Bronchial epithelial cell (primary cell): ENCODE results near the gene GRK2. TPM values are rescaled to one million over a fixed set of nuclear protein-coding genes. Genes with fewer than 3 reads are reported as not detected.

Experiments
- DNase-seq: peaks from one replicate; pipeline ENCODE4 v3.0.0-alpha.2; 2010; ENCODE audit warnings: low read depth
- FAIRE-seq: peaks from 2 replicates; lab custom pipeline; 2011; peaks lifted over from hg19 to GRCh38; lab: Jason Lieb, UNC
- H3K27me3 ChIP-seq: 2 replicates; pipeline ENCODE4 v1.5.1; 2011; ENCODE audit warnings: low read length; ENCODE audit not compliant: control insufficient read depth, insufficient read depth
- H3K36me3 ChIP-seq: 2 replicates; pipeline ENCODE4 v1.5.1; 2011; ENCODE audit warnings: low read length; ENCODE audit not compliant: control insufficient read depth, insufficient read depth
- H3K4me3 ChIP-seq: 2 replicates; pipeline ENCODE4 v1.5.1; 2011; ENCODE audit warnings: mild to moderate bottlenecking, low read depth, low read length, control low read depth
- total RNA-seq: library from RNA; depleted of rRNA; stranded (reverse); fragments of >200 nt; gene quantifications from 2 replicates; pipeline ENCODE4 v1.2.1, GENCODE V29; 2014
- TF ChIP-seq, protein P1 (sequence below): IDR thresholded peaks from 2 replicates; pipeline ENCODE4 v1.5.1; 2011; ENCODE audit warnings: mild to moderate bottlenecking, moderate library complexity, low read length, control low read depth, inconsistent platforms; ENCODE audit not compliant: insufficient read depth, severe bottlenecking

The GRK2 gene
- total RNA-seq, 1 donor from 2014 or later: 55.0 TPM

DNA sequence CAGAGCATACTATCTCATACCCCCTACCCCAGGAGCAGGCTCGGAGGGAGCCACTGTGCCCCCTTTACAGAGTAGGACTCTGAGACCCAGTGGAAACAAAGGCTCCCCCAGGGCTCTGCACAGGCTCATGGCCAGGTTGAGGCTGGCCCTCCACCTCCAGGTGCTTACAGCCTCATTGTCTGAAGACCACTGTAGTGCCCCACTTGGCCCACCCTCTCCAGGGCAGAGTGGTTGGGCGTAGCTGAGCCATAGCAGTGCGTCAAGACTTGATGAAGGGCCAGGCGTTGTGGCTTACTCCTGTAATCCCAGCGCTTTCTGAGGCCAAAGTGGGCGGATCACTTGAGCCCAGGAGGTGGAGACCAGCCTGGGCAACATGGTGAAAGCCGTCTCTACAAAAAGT lies 24.5 kb downstream of the GRK2 start:
- Histone ChIP-seq H3K27me3 (no peaks in the 10 kb centered on the region), H3K4me3 (no peak overlapping the region), H3K36me3 (peaks cover 21% of the 10 kb centered on the region)
- TF ChIP-seq, protein P1, sequence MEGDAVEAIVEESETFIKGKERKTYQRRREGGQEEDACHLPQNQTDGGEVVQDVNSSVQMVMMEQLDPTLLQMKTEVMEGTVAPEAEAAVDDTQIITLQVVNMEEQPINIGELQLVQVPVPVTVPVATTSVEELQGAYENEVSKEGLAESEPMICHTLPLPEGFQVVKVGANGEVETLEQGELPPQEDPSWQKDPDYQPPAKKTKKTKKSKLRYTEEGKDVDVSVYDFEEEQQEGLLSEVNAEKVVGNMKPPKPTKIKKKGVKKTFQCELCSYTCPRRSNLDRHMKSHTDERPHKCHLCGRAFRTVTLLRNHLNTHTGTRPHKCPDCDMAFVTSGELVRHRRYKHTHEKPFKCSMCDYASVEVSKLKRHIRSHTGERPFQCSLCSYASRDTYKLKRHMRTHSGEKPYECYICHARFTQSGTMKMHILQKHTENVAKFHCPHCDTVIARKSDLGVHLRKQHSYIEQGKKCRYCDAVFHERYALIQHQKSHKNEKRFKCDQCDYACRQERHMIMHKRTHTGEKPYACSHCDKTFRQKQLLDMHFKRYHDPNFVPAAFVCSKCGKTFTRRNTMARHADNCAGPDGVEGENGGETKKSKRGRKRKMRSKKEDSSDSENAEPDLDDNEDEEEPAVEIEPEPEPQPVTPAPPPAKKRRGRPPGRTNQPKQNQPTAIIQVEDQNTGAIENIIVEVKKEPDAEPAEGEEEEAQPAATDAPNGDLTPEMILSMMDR: no peak
- FAIRE-seq (no peak), DNase-seq (no peak)

DNA sequence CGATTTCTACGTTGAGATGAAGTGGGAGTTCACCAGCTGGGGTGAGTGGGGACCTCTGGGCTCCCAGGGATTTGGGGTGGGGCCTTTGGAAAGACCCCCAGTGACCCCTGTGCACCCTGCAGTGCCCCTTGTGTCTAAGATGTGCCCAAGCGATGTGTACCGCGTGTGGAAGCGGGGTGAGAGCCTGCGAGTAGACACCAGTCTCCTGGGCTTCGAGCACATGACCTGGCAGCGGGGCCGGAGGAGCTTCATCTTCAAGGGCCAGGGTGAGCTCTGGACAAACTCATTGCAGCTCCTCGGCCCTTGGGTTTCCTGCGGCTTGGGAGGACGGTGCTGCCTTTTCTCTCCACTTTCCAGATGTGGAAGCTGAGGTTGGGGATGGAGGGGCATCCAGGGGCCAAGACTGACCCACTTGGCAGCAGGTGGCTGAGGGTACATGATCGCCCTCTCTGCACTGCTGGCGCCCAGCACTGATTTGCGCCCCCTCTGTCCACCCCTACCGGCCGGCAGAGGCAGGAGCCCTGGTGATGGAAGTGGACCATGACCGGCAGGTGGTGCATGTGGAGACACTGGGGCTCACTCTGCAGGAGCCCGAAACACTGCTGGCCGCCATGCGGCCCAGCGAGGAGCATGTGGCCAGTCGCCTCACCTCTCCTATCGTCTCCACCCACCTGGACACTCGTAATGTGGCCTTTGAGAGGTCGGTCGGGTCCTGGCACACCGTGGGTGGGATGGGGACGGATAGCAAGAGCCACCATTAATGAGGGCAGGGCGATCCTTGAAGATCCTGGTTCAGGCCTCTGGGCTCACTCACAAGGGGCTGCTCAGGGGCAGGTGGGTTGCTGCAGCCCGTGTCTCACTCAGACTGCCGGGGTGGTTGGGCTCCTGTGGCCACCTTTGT lies 25.5 kb downstream of the GRK2 start:
- TF ChIP-seq, protein P1: no peak
- DNase-seq: no peak
- no peak overlapping the region for H3K4me3 ChIP-seq
- H3K27me3 ChIP-seq: no peaks in the 10 kb centered on the region
- no peak for FAIRE-seq
- H3K36me3 ChIP-seq: peaks cover 20% of the 10 kb centered on the region

DNA sequence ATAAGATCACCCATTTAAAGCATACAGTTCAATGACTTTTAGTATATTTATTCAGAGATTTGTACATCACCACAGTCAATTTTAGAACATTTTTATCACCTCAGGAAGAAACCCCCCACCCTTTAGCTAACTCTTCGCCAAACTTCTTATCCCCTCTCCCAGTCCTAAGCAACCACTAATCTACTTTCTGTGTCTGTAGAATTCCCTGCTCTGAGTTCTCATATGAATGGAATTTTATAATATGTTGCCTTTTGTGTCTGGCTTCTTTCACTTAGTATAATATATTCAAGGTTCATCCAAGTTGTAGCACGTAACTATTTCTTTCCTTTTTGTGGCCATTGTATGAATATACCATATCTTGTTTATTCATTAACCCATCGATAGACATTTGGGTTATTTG lies 26.4 kb downstream of the GRK2 start:
- TF ChIP-seq, protein P1: no peak
- FAIRE-seq: no peak
- DNase-seq: no peak
- Histone ChIP-seq H3K36me3 (peaks cover 19% of the 10 kb centered on the region), H3K27me3 (no peaks in the 10 kb centered on the region), H3K4me3 (no peak overlapping the region)

DNA sequence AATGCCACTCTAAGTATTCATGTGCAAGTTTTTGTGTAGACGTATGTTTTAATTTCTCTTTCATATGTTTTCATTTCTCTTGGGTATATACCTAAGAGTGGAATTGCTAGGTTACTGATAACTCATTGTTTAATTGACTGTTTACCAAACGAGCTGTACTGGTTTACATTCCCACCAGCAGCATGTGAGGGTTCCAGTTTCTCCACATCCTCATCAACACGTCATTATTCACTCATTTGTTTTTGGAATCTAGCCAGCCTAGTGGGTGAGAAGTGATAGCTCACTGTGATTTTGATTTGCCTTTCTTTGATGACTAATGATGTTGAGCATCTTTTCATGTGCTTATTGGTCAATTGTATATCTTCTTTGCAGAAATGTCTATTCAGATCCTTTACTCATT lies 26.8 kb downstream of the GRK2 start:
- Histone ChIP-seq H3K36me3 (peaks cover 19% of the 10 kb centered on the region), H3K27me3 (no peaks in the 10 kb centered on the region), H3K4me3 (no peak overlapping the region)
- DNase-seq (peak; percentile 99), FAIRE-seq (no peak)
- TF ChIP-seq, protein P1: no peak

DNA sequence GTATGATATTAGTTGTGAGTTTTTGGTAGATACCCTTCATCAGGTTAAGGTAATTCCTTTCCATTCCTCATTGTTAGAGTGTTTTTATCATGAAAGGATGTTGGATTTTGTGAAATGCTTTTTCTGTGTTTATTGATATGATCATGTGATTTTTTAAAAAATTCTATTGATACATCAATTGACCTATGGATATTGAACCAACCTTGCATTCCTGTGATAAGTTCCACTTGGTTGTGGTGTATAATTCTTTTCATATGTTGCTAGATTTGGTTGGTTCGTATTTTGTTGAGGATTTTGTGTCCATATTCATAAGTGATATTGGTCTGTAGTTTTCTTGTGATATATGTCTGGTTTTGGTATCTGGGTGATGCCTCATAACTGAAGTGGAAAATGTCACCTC lies 29.6 kb downstream of the GRK2 start:
- Histone ChIP-seq H3K36me3 (peaks cover 29% of the 10 kb centered on the region), H3K27me3 (no peaks in the 10 kb centered on the region), H3K4me3 (no peak overlapping the region)
- TF ChIP-seq, protein P1: no peak
- DNase-seq: no peak
- no peak for FAIRE-seq

DNA sequence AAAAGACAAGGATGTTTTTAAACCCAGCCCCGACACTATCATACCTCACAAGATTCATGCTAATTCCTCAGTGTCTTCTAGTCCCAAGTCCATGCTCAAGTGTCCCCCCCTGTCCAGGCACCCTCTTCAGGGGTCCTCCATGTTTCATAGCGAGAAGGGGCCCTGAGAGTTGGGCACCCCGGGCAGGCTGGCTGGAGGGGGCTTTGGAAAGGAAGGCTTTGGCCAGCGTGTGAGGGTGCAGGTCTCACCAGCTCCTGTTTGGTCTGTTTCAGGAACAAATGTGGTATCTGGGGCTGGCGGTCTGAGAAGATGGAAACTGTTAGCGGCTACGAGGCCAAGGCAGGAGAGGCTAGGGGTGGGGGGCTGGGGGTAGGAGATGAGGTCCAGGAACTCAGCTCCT lies 32.5 kb downstream of the GRK2 start:
- H3K36me3 ChIP-seq: peaks cover 21% of the 10 kb centered on the region
- TF ChIP-seq, protein P1: no peak
- H3K27me3 ChIP-seq: no peaks in the 10 kb centered on the region
- DNase-seq (no peak), FAIRE-seq (no peak)
- no peak overlapping the region for H3K4me3 ChIP-seq
